ENCODE results near the gene GNAI3. TPM values are rescaled to one million over a fixed set of nuclear protein-coding genes. Genes with fewer than 3 reads are reported as not detected.

Gene GNAI3
- total RNA-seq, 2 experiments from 2014 or later = 3.8 to 6.1 TPM

DNA sequence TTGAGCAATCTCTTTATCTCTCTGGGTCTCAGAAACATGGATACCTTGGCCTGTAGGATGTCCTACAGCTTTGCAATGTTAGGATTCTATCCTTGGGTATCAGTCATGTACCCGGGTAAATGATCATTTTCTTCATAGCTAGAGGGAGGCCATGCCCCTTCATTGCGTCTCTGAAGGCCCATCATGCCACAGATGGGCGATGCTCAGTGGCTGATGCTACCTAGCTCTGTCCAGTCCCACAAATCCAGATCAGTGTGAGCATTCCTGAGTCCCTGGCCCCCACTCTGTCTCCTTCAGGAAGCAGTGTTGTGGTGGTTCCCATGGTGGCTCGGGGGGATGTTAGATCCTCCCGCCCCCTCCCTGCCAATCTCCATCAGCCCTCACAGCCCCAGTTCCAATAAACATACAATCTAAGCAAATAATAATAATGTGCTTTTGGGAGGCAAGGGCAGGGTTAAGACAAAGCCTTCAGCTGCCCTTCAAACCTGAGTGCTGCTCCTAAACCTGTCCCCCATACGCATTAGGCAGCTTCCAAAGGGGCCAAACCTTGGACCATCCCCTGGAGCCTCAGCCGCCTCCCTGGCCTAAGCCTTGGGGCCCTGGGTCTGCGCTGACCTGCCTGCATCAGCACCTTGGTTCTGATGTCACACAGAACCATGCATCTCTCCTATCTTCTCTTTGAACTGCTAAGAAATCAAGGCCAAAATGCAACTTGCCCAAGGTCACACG, 9.4 kb upstream of the GNAI3 start:
- no peak overlapping the region for H2AFZ ChIP-seq (ENCODE audit: low read length)
- no peaks in the 10 kb centered on the region for H3K79me2 ChIP-seq (ENCODE audit: insufficient read depth, low read depth, low read length)
- no peaks in the 10 kb centered on the region for H3K36me3 ChIP-seq (ENCODE audit: insufficient read depth, low read length)
- intact Hi-C loops (cut with micrococcal nuclease; ENCODE audit: unreplicated experiment) = no loop called here
- H3K4me1 ChIP-seq (ENCODE audit: insufficient read depth, low read length, poor library complexity, severe bottlenecking) = no peaks in the 10 kb centered on the region
- BruUV-seq (replicated peaks) = no TSS peak
- POLR2A ChIA-PET = interaction anchor here (1.8 kb wide), 1 partner anchor 23 kb away, joined by 5 read pairs; no protein-coding TSS in a partner anchor
- H3K4me2 ChIP-seq (ENCODE audit: low read length) = no peak overlapping the region
- no peaks in the 10 kb centered on the region for H3K9me2 ChIP-seq (ENCODE audit: insufficient read depth, low read length)
- no peak for DNase-seq (ENCODE audit: low spot score)
- no peaks in the 10 kb centered on the region for H3K9me3 ChIP-seq (ENCODE audit: low read length)
- CTCF ChIA-PET (ENCODE audit: unreplicated experiment) = interaction anchor here (0.6 kb wide), 1 partner anchor 343 kb away, joined by 3 read pairs; no protein-coding TSS in a partner anchor
- H3K4me3 ChIP-seq (ENCODE audit: low read depth, low read length, poor library complexity, severe bottlenecking) = no peak overlapping the region
- no peak overlapping the region for H3K27ac ChIP-seq (ENCODE audit: low read depth, low read length, poor library complexity, severe bottlenecking)
- no peak for TF ChIP-seq EZH2phosphoT487 (IDR thresholded peaks at IDR 0.05; ENCODE audit: borderline replicate concordance, low read depth, low read length)
- TF ChIP-seq, protein P1, sequence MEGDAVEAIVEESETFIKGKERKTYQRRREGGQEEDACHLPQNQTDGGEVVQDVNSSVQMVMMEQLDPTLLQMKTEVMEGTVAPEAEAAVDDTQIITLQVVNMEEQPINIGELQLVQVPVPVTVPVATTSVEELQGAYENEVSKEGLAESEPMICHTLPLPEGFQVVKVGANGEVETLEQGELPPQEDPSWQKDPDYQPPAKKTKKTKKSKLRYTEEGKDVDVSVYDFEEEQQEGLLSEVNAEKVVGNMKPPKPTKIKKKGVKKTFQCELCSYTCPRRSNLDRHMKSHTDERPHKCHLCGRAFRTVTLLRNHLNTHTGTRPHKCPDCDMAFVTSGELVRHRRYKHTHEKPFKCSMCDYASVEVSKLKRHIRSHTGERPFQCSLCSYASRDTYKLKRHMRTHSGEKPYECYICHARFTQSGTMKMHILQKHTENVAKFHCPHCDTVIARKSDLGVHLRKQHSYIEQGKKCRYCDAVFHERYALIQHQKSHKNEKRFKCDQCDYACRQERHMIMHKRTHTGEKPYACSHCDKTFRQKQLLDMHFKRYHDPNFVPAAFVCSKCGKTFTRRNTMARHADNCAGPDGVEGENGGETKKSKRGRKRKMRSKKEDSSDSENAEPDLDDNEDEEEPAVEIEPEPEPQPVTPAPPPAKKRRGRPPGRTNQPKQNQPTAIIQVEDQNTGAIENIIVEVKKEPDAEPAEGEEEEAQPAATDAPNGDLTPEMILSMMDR (conservative IDR thresholded peaks at IDR 0.05; ENCODE audit: low read length) = no peak
- H4K20me1 ChIP-seq (ENCODE audit: insufficient read depth, low read length) = no peaks in the 10 kb centered on the region

DNA sequence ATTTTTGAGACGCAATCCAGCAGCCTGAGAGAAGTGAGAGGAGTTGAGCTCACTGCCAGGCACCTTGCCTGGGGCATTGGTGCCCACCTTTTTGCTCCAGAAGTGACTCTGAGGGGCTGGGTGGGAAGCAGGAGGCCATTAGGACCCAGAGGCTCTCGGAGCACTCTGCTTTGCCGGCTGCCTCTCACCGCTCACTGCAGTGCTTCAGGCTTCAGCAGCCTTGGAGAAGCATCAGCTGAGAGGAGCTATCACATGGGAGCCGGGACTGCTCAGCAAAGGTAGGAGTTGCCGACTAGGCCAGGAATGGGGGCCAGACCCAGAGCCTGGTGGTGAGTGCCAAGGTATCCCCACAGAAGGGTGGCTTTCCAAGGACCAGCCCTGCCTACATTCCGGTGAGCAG, 8.7 kb upstream of the GNAI3 start, which contains the start of gene GPR61:
Gene GPR61 (plus strand): TSS at position 197 of the 400 bp plus-strand sequence. CDS start 3,151 bp downstream, outside the sequence.
- POLR2A ChIA-PET = interaction anchor here (0.6 to 1.8 kb wide), 2 partner anchors 37 to 101 kb away, joined by 4 to 5 read pairs; no protein-coding TSS in a partner anchor
- CTCF ChIA-PET (ENCODE audit: unreplicated experiment) = no interaction called here
- no peak within 1 kb of the TSS for H3K4me2 ChIP-seq (ENCODE audit: low read length)
- no peaks in the 10 kb centered on the region for H3K79me2 ChIP-seq (ENCODE audit: insufficient read depth, low read depth, low read length)
- H4K20me1 ChIP-seq (ENCODE audit: insufficient read depth, low read length) = no peaks in the 10 kb centered on the region
- no peaks in the 10 kb centered on the region for H3K9me3 ChIP-seq (ENCODE audit: low read length)
- H3K36me3 ChIP-seq (ENCODE audit: insufficient read depth, low read length) = no peaks in the 10 kb centered on the region
- intact Hi-C loops (cut with micrococcal nuclease; ENCODE audit: unreplicated experiment) = no loop called here
- no peak for DNase-seq (ENCODE audit: low spot score)
- BruUV-seq (replicated peaks) = no TSS peak
- TF ChIP-seq EZH2phosphoT487 (IDR thresholded peaks at IDR 0.05; ENCODE audit: borderline replicate concordance, low read depth, low read length) = no peak
- TF ChIP-seq, protein P1 (conservative IDR thresholded peaks at IDR 0.05; ENCODE audit: low read length) = no peak
- H3K27ac ChIP-seq (ENCODE audit: low read depth, low read length, poor library complexity, severe bottlenecking) = no peak within 1 kb of the TSS
- H2AFZ ChIP-seq (ENCODE audit: low read length) = no peak within 1 kb of the TSS
- H3K4me3 ChIP-seq (ENCODE audit: low read depth, low read length, poor library complexity, severe bottlenecking) = no peak within 1 kb of the TSS
- H3K9me2 ChIP-seq (ENCODE audit: insufficient read depth, low read length) = no peaks in the 10 kb centered on the region
- H3K4me1 ChIP-seq (ENCODE audit: insufficient read depth, low read length, poor library complexity, severe bottlenecking) = no peaks in the 10 kb centered on the region

DNA sequence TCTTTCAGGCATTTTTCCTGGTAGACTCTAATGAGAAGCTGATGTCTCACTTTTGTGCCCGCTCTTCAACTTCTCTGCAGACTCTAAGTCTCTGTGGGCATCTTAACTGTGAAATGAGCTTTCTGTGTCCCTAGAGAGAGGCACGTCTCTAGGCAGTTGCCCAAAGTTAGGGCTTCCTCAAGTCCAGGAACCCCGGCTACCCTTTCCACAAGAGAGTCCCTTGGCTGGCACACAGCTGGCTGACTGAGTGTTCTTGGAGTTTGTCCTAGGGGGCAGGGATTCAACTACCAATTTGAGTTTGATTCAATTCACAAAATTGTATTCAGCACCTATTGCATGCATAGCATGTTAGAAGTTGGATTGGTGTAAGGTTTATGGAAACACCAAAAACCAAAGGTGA, 7.3 kb upstream of the GNAI3 start:
- intact Hi-C loops (cut with micrococcal nuclease; ENCODE audit: unreplicated experiment) = no loop called here
- Histone ChIP-seq H3K4me1 (ENCODE audit: insufficient read depth, low read length, poor library complexity, severe bottlenecking) (no peaks in the 10 kb centered on the region), H4K20me1 (ENCODE audit: insufficient read depth, low read length) (no peaks in the 10 kb centered on the region), H3K9me3 (ENCODE audit: low read length) (no peaks in the 10 kb centered on the region), H3K79me2 (ENCODE audit: insufficient read depth, low read depth, low read length) (no peaks in the 10 kb centered on the region), H3K4me3 (ENCODE audit: low read depth, low read length, poor library complexity, severe bottlenecking) (no peak overlapping the region), H3K4me2 (ENCODE audit: low read length) (no peak overlapping the region), H2AFZ (ENCODE audit: low read length) (no peak overlapping the region), H3K27ac (ENCODE audit: low read depth, low read length, poor library complexity, severe bottlenecking) (no peak overlapping the region), H3K36me3 (ENCODE audit: insufficient read depth, low read length) (no peaks in the 10 kb centered on the region), H3K9me2 (ENCODE audit: insufficient read depth, low read length) (no peaks in the 10 kb centered on the region)
- TF ChIP-seq EZH2phosphoT487 (IDR thresholded peaks at IDR 0.05; ENCODE audit: borderline replicate concordance, low read depth, low read length) = no peak
- POLR2A ChIA-PET = interaction anchor here (0.6 to 1.8 kb wide), 3 partner anchors 11 to 182 kb away, joined by 3 to 5 read pairs (median 4); no protein-coding TSS in a partner anchor
- BruUV-seq (replicated peaks) = no TSS peak
- no peak for DNase-seq (ENCODE audit: low spot score)
- CTCF ChIA-PET (ENCODE audit: unreplicated experiment) = interaction anchor here (1.2 kb wide), 1 partner anchor 99 kb away, joined by 4 read pairs; no protein-coding TSS in a partner anchor

Data from OCI-LY7 (cell line).